ENCODE data around the gene TADA2A.

TADA2A gene

DNA sequence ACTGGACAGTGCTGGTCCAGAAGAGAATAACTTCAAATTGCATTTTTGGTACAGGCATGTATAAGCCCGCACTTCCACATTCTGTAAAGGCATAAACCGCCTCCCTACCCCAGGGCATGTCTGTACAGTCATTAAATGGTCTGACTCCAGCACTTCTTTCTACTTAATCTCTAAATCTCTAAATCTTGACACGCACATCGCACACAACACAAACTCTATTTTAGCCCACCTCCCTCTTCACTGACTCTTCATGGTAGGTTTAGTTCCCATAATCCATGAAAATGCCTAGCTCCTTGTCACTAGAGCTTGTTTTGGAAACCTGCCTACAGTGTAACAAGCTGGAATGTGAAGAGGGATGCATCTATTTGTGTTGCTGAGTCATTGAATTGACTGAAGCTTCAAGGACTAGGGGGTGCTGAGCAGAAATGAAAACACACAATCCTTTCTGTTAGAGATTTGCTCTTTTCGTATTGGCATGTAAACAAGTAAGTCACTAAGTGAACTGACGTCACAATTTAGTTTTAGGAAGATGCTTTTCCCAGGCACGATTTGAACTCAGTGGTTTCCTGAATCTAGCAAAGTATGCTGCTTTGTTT is 81.4 kb downstream of the TADA2A start:
- no peak overlapping the region for H2BK5ac ChIP-seq (ENCODE audit: low read depth, low read length, poor library complexity, severe bottlenecking)
- H3K4ac ChIP-seq (ENCODE audit: low read depth in 1 of 2, low read length in 2 of 2): no peak overlapping the region
- H3K9me3 ChIP-seq (ENCODE audit: control insufficient read depth, low read length): no peaks in the 10 kb centered on the region
- DNase-seq: peak; percentile 99
- peak overlapping the region in 1 of 2 experiments; percentile 88 for H3K4me3 ChIP-seq (ENCODE audit: insufficient read depth in 1 of 2, low read depth in 1 of 2, low read length in 2 of 2)
- no peak overlapping the region for H2AK5ac ChIP-seq (ENCODE audit: low read length, severe bottlenecking)
- no peaks in the 10 kb centered on the region for H3K79me1 ChIP-seq (replicated peaks; ENCODE audit: low read length, poor library complexity, severe bottlenecking)
- no peak overlapping the region for H4K8ac ChIP-seq (ENCODE audit: low read length)
- peaks cover 11% of the 10 kb centered on the region for H3K4me1 ChIP-seq (ENCODE audit: control insufficient read depth, insufficient read depth, low read depth, low read length)
- no peak overlapping the region for H4K91ac ChIP-seq (ENCODE audit: low read length)
- H2AFZ ChIP-seq (ENCODE audit: low read depth, low read length): no peak overlapping the region
- no peaks in the 10 kb centered on the region for H3K36me3 ChIP-seq (ENCODE audit: control insufficient read depth in 1 of 2, insufficient read depth in 2 of 2, low read depth in 1 of 2, low read length in 2 of 2)
- H3K14ac ChIP-seq (ENCODE audit: low read length in 2 of 2): no peak overlapping the region
- peak overlapping the region in 1 of 2 experiments; percentile 47 for H2BK12ac ChIP-seq (ENCODE audit: low read length in 2 of 2)
- no peak overlapping the region for H3K18ac ChIP-seq (ENCODE audit: low read depth in 1 of 2, low read length in 2 of 2)
- no peak overlapping the region for H3K23ac ChIP-seq (ENCODE audit: low read length in 2 of 2)
- no peaks in the 10 kb centered on the region for H3K27me3 ChIP-seq (ENCODE audit: control insufficient read depth in 1 of 2, insufficient read depth in 1 of 2, low read length in 2 of 2)
- H2BK15ac ChIP-seq (ENCODE audit: low read depth, poor library complexity, severe bottlenecking): no peak overlapping the region
- 29% methylated on average over 6 of the region's 7 CpGs for WGBS
- no peak overlapping the region for H2BK120ac ChIP-seq (ENCODE audit: low read depth, low read length)
- peak overlapping the region; percentile 96 for H3K9ac ChIP-seq (ENCODE audit: low read length)
- peak overlapping the region; percentile 67 for H3K4me2 ChIP-seq (ENCODE audit: low read length, poor library complexity, severe bottlenecking)
- H3K27ac ChIP-seq (ENCODE audit: low read length, poor library complexity, severe bottlenecking): peak overlapping the region; percentile 88

DNA sequence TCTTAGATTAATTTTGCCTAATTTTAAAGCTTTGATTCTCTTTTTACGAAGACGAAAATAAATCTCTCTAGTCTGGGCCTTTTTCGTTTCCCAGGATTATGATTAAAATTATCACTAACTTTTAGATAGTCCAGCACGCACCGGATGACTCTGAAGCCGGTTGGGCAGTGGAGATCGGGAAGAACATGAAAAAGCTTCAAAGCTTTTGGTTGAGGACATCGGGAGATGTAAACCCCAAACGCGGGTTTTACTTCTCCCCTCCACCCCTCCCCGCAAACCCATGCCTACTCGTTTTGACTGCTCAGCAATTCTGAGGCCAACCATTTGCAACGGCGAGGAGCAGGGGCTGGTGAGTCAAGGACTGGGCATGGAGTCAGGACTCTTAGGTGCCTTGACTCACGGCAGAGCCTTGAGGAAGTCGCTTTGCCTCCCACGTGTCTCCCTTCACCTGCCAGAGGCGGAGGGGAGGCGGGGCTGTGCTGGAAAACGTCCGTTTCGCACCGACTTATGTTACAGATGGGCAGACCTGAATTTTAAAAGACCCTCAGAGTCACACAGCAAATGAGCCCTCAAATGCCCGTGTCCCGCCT is 82.0 kb downstream of the TADA2A start:
- Histone ChIP-seq H2BK15ac (ENCODE audit: low read depth, poor library complexity, severe bottlenecking) (peak overlapping the region; percentile 86), H3K27me3 (ENCODE audit: control insufficient read depth in 1 of 2, insufficient read depth in 1 of 2, low read length in 2 of 2) (no peaks in the 10 kb centered on the region), H3K4ac (ENCODE audit: low read depth in 1 of 2, low read length in 2 of 2) (peak overlapping the region in 1 of 2 experiments; percentile 96), H3K4me2 (ENCODE audit: low read length, poor library complexity, severe bottlenecking) (peak overlapping the region; percentile 67), H3K4me3 (ENCODE audit: insufficient read depth in 1 of 2, low read depth in 1 of 2, low read length in 2 of 2) (peak overlapping the region; percentile 77 to 88), H3K36me3 (ENCODE audit: control insufficient read depth in 1 of 2, insufficient read depth in 2 of 2, low read depth in 1 of 2, low read length in 2 of 2) (no peaks in the 10 kb centered on the region), H3K9ac (ENCODE audit: low read length) (peak overlapping the region; percentile 96), H2BK5ac (ENCODE audit: low read depth, low read length, poor library complexity, severe bottlenecking) (no peak overlapping the region), H3K27ac (ENCODE audit: low read length, poor library complexity, severe bottlenecking) (peak overlapping the region; percentile 88), H3K23ac (ENCODE audit: low read length in 2 of 2) (no peak overlapping the region), H2AK5ac (ENCODE audit: low read length, severe bottlenecking) (no peak overlapping the region), H3K14ac (ENCODE audit: low read length in 2 of 2) (no peak overlapping the region), H3K18ac (ENCODE audit: low read depth in 1 of 2, low read length in 2 of 2) (peak overlapping the region; percentile 25 to 67), H2BK12ac (ENCODE audit: low read length in 2 of 2) (peak overlapping the region; percentile 8 to 49), H3K4me1 (ENCODE audit: control insufficient read depth, insufficient read depth, low read depth, low read length) (peaks cover 11% of the 10 kb centered on the region), H4K8ac (ENCODE audit: low read length) (no peak overlapping the region), H3K79me1 (replicated peaks; ENCODE audit: low read length, poor library complexity, severe bottlenecking) (no peaks in the 10 kb centered on the region), H4K91ac (ENCODE audit: low read length) (no peak overlapping the region), H3K9me3 (ENCODE audit: control insufficient read depth, low read length) (no peaks in the 10 kb centered on the region), H2AFZ (ENCODE audit: low read depth, low read length) (no peak overlapping the region), H2BK120ac (ENCODE audit: low read depth, low read length) (peak overlapping the region; percentile 98)
- DNase-seq: peak; percentile 96
- WGBS: 5% methylated on average over 18 of the region's 25 CpGs

DNA sequence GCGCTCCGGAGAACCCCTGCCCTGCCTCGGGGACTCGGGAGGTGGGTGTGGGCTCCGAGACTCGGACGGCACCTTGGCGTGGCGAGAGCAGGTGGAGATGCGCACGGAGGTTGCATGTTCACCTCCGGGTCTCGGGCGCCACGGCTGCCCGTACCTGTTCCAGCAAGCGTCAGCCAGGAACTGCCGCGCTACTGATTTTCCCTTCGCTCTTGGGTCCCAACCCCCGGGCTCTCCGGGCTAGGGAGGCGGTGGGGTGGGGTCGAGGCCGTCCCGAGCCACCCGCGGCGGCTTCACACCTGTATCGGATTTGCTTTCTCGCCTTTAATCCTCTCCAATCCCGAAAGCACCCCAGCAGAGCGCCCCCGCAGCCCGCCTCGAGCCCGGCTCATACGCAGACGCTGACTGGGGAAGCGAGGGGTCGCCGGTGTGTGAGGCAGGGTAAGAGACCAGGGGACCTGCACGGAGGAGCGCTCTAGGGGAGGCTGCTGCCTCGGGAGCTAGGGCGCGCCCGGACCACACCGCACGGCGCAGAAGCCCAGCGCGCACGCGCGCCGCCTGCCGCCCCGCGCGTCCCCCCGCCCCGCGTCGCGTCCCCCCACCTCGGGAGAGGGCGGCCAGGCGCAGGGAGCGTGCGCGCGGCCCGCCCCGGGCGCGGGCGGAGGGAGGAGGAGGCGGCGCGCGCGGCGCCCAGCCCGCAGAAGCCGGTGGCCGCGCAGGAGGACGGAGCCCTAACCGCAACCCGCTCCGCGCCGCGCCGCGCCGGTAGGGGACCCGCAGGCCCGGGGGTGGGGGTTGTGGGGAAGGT is 82.7 kb downstream of the TADA2A start, which contains the start of gene DUSP14:
Gene DUSP14 (plus strand): TSS at position 695 of the 805 bp plus-strand sequence. CDS start 22,382 bp downstream, outside the sequence.
- peak within 1 kb of the TSS; percentile 77 to 88 for H3K4me3 ChIP-seq (ENCODE audit: insufficient read depth in 1 of 2, low read depth in 1 of 2, low read length in 2 of 2)
- H2BK120ac ChIP-seq (ENCODE audit: low read depth, low read length): peak within 1 kb of the TSS; percentile 98
- H2AK5ac ChIP-seq (ENCODE audit: low read length, severe bottlenecking): no peak within 1 kb of the TSS
- no peaks in the 10 kb centered on the region for H3K9me3 ChIP-seq (ENCODE audit: control insufficient read depth, low read length)
- peak; percentile 78 for DNase-seq
- WGBS: under 1% methylated on average over 29 of the region's 100 CpGs
- peak within 1 kb of the TSS; percentile 83 for H4K91ac ChIP-seq (ENCODE audit: low read length)
- H3K18ac ChIP-seq (ENCODE audit: low read depth in 1 of 2, low read length in 2 of 2): peak within 1 kb of the TSS; percentile 55 to 82
- no peaks in the 10 kb centered on the region for H3K36me3 ChIP-seq (ENCODE audit: control insufficient read depth in 1 of 2, insufficient read depth in 2 of 2, low read depth in 1 of 2, low read length in 2 of 2)
- H3K79me1 ChIP-seq (replicated peaks; ENCODE audit: low read length, poor library complexity, severe bottlenecking): peaks cover 1% of the 10 kb centered on the region
- H3K27me3 ChIP-seq (ENCODE audit: control insufficient read depth in 1 of 2, insufficient read depth in 1 of 2, low read length in 2 of 2): no peaks in the 10 kb centered on the region
- H3K4ac ChIP-seq (ENCODE audit: low read depth in 1 of 2, low read length in 2 of 2): peak within 1 kb of the TSS; percentile 88 to 96
- peak within 1 kb of the TSS in 1 of 2 experiments; percentile 91 for H3K14ac ChIP-seq (ENCODE audit: low read length in 2 of 2)
- peak within 1 kb of the TSS; percentile 76 for H3K4me2 ChIP-seq (ENCODE audit: low read length, poor library complexity, severe bottlenecking)
- H2AFZ ChIP-seq (ENCODE audit: low read depth, low read length): no peak within 1 kb of the TSS
- H3K23ac ChIP-seq (ENCODE audit: low read length in 2 of 2): peak within 1 kb of the TSS; percentile 76 to 90
- peak within 1 kb of the TSS; percentile 88 for H3K27ac ChIP-seq (ENCODE audit: low read length, poor library complexity, severe bottlenecking)
- H2BK15ac ChIP-seq (ENCODE audit: low read depth, poor library complexity, severe bottlenecking): peak within 1 kb of the TSS; percentile 94
- peak within 1 kb of the TSS; percentile 96 for H3K9ac ChIP-seq (ENCODE audit: low read length)
- H3K4me1 ChIP-seq (ENCODE audit: control insufficient read depth, insufficient read depth, low read depth, low read length): peaks cover 16% of the 10 kb centered on the region
- H2BK5ac ChIP-seq (ENCODE audit: low read depth, low read length, poor library complexity, severe bottlenecking): peak within 1 kb of the TSS; percentile 1
- H2BK12ac ChIP-seq (ENCODE audit: low read length in 2 of 2): peak within 1 kb of the TSS; percentile 49 to 79
- H4K8ac ChIP-seq (ENCODE audit: low read length): peak within 1 kb of the TSS; percentile 88

Measured in mesenchymal stem cell (in vitro differentiated cells and primary cell).